K562 (cell line): ENCODE results near the gene FMC1. TPM values are rescaled to one million over a fixed set of nuclear protein-coding genes. Genes with fewer than 3 reads are reported as not detected.
A peak's percentile ranks its signal among the peaks of the same experiment; 100 is the strongest.

Experiments
- CBFA2T3 ChIP-seq: fragments of 450-650 bp; IDR thresholded peaks from 2 replicates; pipeline ENCODE4 v1.6.1; 2017
- CREB5 ChIP-seq: fragments of 250-450 bp; sonication (Bioruptor Pico); IDR thresholded peaks from 2 replicates; pipeline ENCODE4 v1.5.0; 2020; ENCODE audit warnings: mild to moderate bottlenecking
- ESRRA ChIP-seq: fragments of 450-650 bp; IDR thresholded peaks from 2 replicates; pipeline ENCODE4 v1.6.1; 2014; ENCODE audit warnings: low read depth, mild to moderate bottlenecking, moderate library complexity, borderline replicate concordance
- ETV6 ChIP-seq, 3 experiments: fragments of 150-350 bp in 1 of 3; sonication (generic) in 1 of 3; formaldehyde crosslinking in 1 of 3; IDR thresholded peaks; 2 replicates each; pipeline versions ENCODE4 v1.6.1 to v1.8.0; 2014 to 2022; ENCODE audit warnings: borderline replicate concordance in 2 of 3, low read depth in 2 of 3, antibody characterized with exemption in 1 of 3, low read length in 1 of 3, mild to moderate bottlenecking in 1 of 3, missing genetic modification reagents in 1 of 3
- EZH2 ChIP-seq: IDR thresholded peaks from 2 replicates; pipeline ENCODE4 v1.6.1; 2012; ENCODE audit warnings: low read depth, mild to moderate bottlenecking, inconsistent platforms, low read length, borderline replicate concordance
- HDGF ChIP-seq: fragments of 450-650 bp; IDR thresholded peaks from 2 replicates; pipeline ENCODE4 v1.6.1; 2016
- ID3 ChIP-seq, 2 experiments: fragments of 250-450 bp in 1 of 2; fragments of 450-650 bp in 1 of 2; sonication (Bioruptor Pico) in 1 of 2; IDR thresholded peaks; 2 replicates each; pipeline versions ENCODE4 v1.6.1 to v1.8.0; 2016 to 2021; ENCODE audit warnings: mild to moderate bottlenecking in 2 of 2, moderate library complexity in 2 of 2, missing compliant biosample characterization in 1 of 2, missing genetic modification characterization in 1 of 2
- KLF13 ChIP-seq: fragments of 450-650 bp; IDR thresholded peaks from 2 replicates; pipeline ENCODE4 v1.6.1; 2016; ENCODE audit warnings: missing genetic modification characterization, low read depth, mild to moderate bottlenecking, missing compliant biosample characterization, moderate library complexity, borderline replicate concordance
- MAFF ChIP-seq: IDR thresholded peaks from 2 replicates; pipeline ENCODE4 v1.6.1; 2012; ENCODE audit warnings: low read length, improper control_type of control experiment
- MECOM ChIP-seq: fragments of 250-450 bp; sonication (Bioruptor Pico); IDR thresholded peaks from 2 replicates; pipeline ENCODE4 v1.8.0; 2022; ENCODE audit warnings: inconsistent platforms
- RAD51 ChIP-seq: fragments of 450-650 bp; IDR thresholded peaks from 2 replicates; pipeline ENCODE4 v1.7.1; 2016; ENCODE audit warnings: low read depth, mild to moderate bottlenecking, borderline replicate concordance
- SRF ChIP-seq, 2 experiments: fragments of 250-450, 450-650 bp in 1 of 2; sonication (Bioruptor Pico) in 1 of 2; sonication (generic) in 1 of 2; formaldehyde crosslinking; IDR thresholded peaks; 2 replicates each; pipeline versions ENCODE4 v1.5.0 to v1.5.1; 2020 to 2022; ENCODE audit warnings: mild to moderate bottlenecking in 1 of 2, missing genetic modification reagents in 1 of 2
- ZNF224 ChIP-seq: sonication (generic); formaldehyde crosslinking; IDR thresholded peaks from 2 replicates; pipeline ENCODE4 v1.8.0; 2022; ENCODE audit warnings: mild to moderate bottlenecking, missing genetic modification reagents
- polyA plus RNA-seq, 8 experiments: library from polyadenylated mRNA; depleted of rRNA in 4 of 8; stranded (reverse) in 5 of 8; unstranded in 3 of 8; fragments of >200 nt; fragmentation: Nextera tagmentation in 2 of 8; fragmentation: Illumina TruSeq in 1 of 8; extraction: Ambion mirVana in 2 of 8; extraction: Trizol in 1 of 8; gene quantifications; 2 replicates each; pipeline versions ENCODE4 v1.2.1 to v1.2.3, GENCODE V29; 2011 to 2014; ENCODE audit warnings: inconsistent platforms in 1 of 8, missing spikeins in 1 of 8
- total RNA-seq, 7 experiments: library from RNA; depleted of rRNA in 6 of 7; stranded (reverse); fragments of >200 nt in 6 of 7; fragmentation: Illumina TruSeq in 2 of 7; extraction: Trizol in 2 of 7; gene quantifications; 2 replicates each; pipeline versions ENCODE4 v1.2.1 to v1.2.3, GENCODE V29; 2011 to 2021; ENCODE audit warnings: low replicate concordance in 1 of 7
- TF ChIP-seq, protein P1 (sequence below): sonication (generic); formaldehyde crosslinking; IDR thresholded peaks from 2 replicates; pipeline ENCODE4 v1.8.0; 2022; ENCODE audit warnings: mild to moderate bottlenecking, missing genetic modification reagents
- TF ChIP-seq, protein P2 (sequence below), 2 experiments: IDR thresholded peaks; 2 replicates each; pipeline ENCODE4 v1.6.1; 2012; ENCODE audit warnings: improper control_type of control experiment in 2 of 2, low read depth in 2 of 2, low read length in 2 of 2, borderline replicate concordance in 1 of 2
- TF ChIP-seq, protein P3 (sequence below): fragments of 250-450 bp; sonication (Bioruptor Pico); IDR thresholded peaks from 2 replicates; pipeline ENCODE4 v1.9.0; 2021; ENCODE audit warnings: mild to moderate bottlenecking, inconsistent platforms

FMC1 gene
- total and polyA plus RNA-seq, 9 of the 15 experiments (the other 6 are each of a cell fraction or from before 2014, with no cell fraction given), result 14.0 to 116 (median 29.0) TPM

- TF ChIP-seq ID3 (CRISPR knock-in tag; IDR thresholded peaks at IDR 0.05), result no peak
- TF ChIP-seq ID3 (tag; IDR thresholded peaks at IDR 0.05), result 0 out of 2 replicates have a peak, but pooled peaks have one; percentile 74
- TF ChIP-seq HDGF, result peak; percentile 44; the same call in 1 of the 2 replicates
- TF ChIP-seq, protein P1, sequence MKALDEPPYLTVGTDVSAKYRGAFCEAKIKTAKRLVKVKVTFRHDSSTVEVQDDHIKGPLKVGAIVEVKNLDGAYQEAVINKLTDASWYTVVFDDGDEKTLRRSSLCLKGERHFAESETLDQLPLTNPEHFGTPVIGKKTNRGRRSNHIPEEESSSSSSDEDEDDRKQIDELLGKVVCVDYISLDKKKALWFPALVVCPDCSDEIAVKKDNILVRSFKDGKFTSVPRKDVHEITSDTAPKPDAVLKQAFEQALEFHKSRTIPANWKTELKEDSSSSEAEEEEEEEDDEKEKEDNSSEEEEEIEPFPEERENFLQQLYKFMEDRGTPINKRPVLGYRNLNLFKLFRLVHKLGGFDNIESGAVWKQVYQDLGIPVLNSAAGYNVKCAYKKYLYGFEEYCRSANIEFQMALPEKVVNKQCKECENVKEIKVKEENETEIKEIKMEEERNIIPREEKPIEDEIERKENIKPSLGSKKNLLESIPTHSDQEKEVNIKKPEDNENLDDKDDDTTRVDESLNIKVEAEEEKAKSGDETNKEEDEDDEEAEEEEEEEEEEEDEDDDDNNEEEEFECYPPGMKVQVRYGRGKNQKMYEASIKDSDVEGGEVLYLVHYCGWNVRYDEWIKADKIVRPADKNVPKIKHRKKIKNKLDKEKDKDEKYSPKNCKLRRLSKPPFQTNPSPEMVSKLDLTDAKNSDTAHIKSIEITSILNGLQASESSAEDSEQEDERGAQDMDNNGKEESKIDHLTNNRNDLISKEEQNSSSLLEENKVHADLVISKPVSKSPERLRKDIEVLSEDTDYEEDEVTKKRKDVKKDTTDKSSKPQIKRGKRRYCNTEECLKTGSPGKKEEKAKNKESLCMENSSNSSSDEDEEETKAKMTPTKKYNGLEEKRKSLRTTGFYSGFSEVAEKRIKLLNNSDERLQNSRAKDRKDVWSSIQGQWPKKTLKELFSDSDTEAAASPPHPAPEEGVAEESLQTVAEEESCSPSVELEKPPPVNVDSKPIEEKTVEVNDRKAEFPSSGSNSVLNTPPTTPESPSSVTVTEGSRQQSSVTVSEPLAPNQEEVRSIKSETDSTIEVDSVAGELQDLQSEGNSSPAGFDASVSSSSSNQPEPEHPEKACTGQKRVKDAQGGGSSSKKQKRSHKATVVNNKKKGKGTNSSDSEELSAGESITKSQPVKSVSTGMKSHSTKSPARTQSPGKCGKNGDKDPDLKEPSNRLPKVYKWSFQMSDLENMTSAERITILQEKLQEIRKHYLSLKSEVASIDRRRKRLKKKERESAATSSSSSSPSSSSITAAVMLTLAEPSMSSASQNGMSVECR (CRISPR knock-in tag), result no peak
- no peak for TF ChIP-seq ESRRA
- no peak for TF ChIP-seq SRF (CRISPR knock-in tag; IDR thresholded peaks at IDR 0.05)
- TF ChIP-seq CBFA2T3, result no peak
- no peak for TF ChIP-seq KLF13
- TF ChIP-seq CREB5 (CRISPR knock-in tag), result no peak
- no peak for TF ChIP-seq ETV6 (IDR thresholded peaks at IDR 0.05; ENCODE audit: borderline replicate concordance in 1 of 2, low read depth in 2 of 2, low read length in 1 of 2)
- no peak for TF ChIP-seq ETV6 (CRISPR knock-in tag; IDR thresholded peaks at IDR 0.05; ENCODE audit: borderline replicate concordance)
- TF ChIP-seq MAFF, result no peak
- TF ChIP-seq MECOM (CRISPR knock-in tag), result peak; percentile 63; the same call in 1 of the 2 replicates
- TF ChIP-seq, protein P2, sequence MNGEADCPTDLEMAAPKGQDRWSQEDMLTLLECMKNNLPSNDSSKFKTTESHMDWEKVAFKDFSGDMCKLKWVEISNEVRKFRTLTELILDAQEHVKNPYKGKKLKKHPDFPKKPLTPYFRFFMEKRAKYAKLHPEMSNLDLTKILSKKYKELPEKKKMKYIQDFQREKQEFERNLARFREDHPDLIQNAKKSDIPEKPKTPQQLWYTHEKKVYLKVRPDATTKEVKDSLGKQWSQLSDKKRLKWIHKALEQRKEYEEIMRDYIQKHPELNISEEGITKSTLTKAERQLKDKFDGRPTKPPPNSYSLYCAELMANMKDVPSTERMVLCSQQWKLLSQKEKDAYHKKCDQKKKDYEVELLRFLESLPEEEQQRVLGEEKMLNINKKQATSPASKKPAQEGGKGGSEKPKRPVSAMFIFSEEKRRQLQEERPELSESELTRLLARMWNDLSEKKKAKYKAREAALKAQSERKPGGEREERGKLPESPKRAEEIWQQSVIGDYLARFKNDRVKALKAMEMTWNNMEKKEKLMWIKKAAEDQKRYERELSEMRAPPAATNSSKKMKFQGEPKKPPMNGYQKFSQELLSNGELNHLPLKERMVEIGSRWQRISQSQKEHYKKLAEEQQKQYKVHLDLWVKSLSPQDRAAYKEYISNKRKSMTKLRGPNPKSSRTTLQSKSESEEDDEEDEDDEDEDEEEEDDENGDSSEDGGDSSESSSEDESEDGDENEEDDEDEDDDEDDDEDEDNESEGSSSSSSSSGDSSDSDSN (IDR thresholded peaks at IDR 0.05; ENCODE audit: borderline replicate concordance in 1 of 2, low read depth in 2 of 2, low read length in 2 of 2), result no peak
- TF ChIP-seq, protein P3, sequence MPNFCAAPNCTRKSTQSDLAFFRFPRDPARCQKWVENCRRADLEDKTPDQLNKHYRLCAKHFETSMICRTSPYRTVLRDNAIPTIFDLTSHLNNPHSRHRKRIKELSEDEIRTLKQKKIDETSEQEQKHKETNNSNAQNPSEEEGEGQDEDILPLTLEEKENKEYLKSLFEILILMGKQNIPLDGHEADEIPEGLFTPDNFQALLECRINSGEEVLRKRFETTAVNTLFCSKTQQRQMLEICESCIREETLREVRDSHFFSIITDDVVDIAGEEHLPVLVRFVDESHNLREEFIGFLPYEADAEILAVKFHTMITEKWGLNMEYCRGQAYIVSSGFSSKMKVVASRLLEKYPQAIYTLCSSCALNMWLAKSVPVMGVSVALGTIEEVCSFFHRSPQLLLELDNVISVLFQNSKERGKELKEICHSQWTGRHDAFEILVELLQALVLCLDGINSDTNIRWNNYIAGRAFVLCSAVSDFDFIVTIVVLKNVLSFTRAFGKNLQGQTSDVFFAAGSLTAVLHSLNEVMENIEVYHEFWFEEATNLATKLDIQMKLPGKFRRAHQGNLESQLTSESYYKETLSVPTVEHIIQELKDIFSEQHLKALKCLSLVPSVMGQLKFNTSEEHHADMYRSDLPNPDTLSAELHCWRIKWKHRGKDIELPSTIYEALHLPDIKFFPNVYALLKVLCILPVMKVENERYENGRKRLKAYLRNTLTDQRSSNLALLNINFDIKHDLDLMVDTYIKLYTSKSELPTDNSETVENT (CRISPR knock-in tag), result no peak
- TF ChIP-seq EZH2, result no peak
- peak; percentile 92; the same call in 1 of the 2 replicates for TF ChIP-seq ZNF224 (CRISPR knock-in tag)
- TF ChIP-seq RAD51, result no peak
Observed at GRCh38 chr7:139339698-139340036, 1.5 kb upstream of the FMC1 start (continued).
